SU-DHL-6 (cell line): ENCODE measurements around the gene SLC17A5.

Source experiments
- CTCF ChIP-seq: fragments of 200-600 bp; sonication (generic); IDR thresholded peaks from one replicate; pipeline ENCODE4 v1.5.1; 2017; ENCODE audit warnings: antibody characterized with exemption, mild to moderate bottlenecking, low read length, moderate library complexity; ENCODE audit not compliant: insufficient read depth, poor library complexity, severe bottlenecking
- EZH2phosphoT487 ChIP-seq: fragments of 200-600 bp; sonication (generic), shearing (Covaris generic); conservative IDR thresholded peaks from 2 replicates; pipeline ENCODE4 v1.6.1; 2018; ENCODE audit warnings: mild to moderate bottlenecking, antibody characterized with exemption, low read length, moderate library complexity, mixed read lengths

- no peak for TF ChIP-seq CTCF
- no peak for TF ChIP-seq EZH2phosphoT487
These were observed 36.3 kb upstream of the SLC17A5 start for GRCh38 chr6:73690056-73690455.
